HepG2 (cell line): ENCODE measurements around the gene FEM1B.

Source experiments
- NFYB ChIP-seq: sonication (generic); formaldehyde crosslinking; IDR thresholded peaks from 2 replicates; pipeline ENCODE4 v1.4.0; 2020; ENCODE audit warnings: missing genetic modification reagents
- RXRA ChIP-seq: sonication (generic); formaldehyde crosslinking; IDR thresholded peaks from 2 replicates; pipeline ENCODE4 v1.5.1; 2020; ENCODE audit warnings: missing genetic modification reagents
- SMC3 ChIP-seq: IDR thresholded peaks from 2 replicates; pipeline ENCODE4 v1.6.1; 2011; ENCODE audit warnings: low read length, improper control_type of control experiment
- ZEB1 ChIP-seq: IDR thresholded peaks from 2 replicates; pipeline ENCODE4 v1.6.1; 2012; ENCODE audit warnings: mild to moderate bottlenecking, low read depth, inconsistent platforms; ENCODE audit not compliant: insufficient replicate concordance

GRCh38 chr15:68295014-68295805 lies 17.7 kb downstream of the FEM1B start:
- TF ChIP-seq SMC3, result no peak
- TF ChIP-seq RXRA (CRISPR knock-in tag), result no peak
- no peak for TF ChIP-seq ZEB1
- TF ChIP-seq NFYB, result no peak
